Stimulated activated naive CD4-positive, alpha-beta T cell (primary cell): ENCODE measurements around the gene ST6GALNAC6.

Experiments used
- DNase-seq, 6 experiments: peaks; one replicate each; lab custom pipeline; 2025; lab: John Stamatoyannopoulos, UW

ST6GALNAC6 gene, protein sequence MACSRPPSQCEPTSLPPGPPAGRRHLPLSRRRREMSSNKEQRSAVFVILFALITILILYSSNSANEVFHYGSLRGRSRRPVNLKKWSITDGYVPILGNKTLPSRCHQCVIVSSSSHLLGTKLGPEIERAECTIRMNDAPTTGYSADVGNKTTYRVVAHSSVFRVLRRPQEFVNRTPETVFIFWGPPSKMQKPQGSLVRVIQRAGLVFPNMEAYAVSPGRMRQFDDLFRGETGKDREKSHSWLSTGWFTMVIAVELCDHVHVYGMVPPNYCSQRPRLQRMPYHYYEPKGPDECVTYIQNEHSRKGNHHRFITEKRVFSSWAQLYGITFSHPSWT

GRCh38 chr9:127899128-127899943 lies at the start of gene ST6GALNAC6:
Gene ST6GALNAC6 (minus strand): TSS chr9:127899603. CDS start chr9:127897981, 1,622 bp downstream.
- peak in 4 of 6 experiments; percentile 27 to 63 (median 56) for DNase-seq

- no peak for DNase-seq
These were observed 48.7 kb upstream of the ST6GALNAC6 start for GRCh38 chr9:127947841-127948710.

GRCh38 chr9:127946728-127947127 lies 47.3 kb upstream of the ST6GALNAC6 start:
- DNase-seq = no peak

- no peak for DNase-seq
These were observed 46.5 kb upstream of the ST6GALNAC6 start for GRCh38 chr9:127945942-127946341.

GRCh38 chr9:127945338-127945737 lies 45.9 kb upstream of the ST6GALNAC6 start:
- no peak for DNase-seq

- no peak for DNase-seq
These were observed 45.3 kb upstream of the ST6GALNAC6 start for GRCh38 chr9:127944586-127945218.

DNA sequence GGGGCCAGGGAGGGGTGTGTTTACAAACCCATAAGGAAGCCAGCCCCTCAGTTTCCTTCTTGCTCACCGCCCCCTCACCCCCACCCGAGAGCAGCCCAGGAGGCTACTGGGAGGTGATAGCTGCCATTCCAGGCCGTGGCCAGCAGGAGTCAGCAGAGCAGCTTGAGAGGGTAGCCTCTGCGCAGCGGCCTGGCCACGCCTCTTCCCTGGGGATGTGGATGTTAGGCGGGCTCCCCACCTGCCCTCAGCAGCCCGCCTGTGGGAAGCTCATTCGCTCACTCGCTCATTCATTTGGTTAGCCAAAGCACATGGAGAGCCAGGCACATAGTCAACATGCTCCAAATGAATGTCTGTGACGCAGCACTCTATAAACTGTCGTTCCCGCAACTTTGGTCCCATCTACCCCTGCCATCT lies 44.3 kb upstream of the ST6GALNAC6 start:
- peak; percentile 54 to 78 (median 67) for DNase-seq

- no peak for DNase-seq
These were observed 43.7 kb upstream of the ST6GALNAC6 start for GRCh38 chr9:127943011-127943662.

DNA sequence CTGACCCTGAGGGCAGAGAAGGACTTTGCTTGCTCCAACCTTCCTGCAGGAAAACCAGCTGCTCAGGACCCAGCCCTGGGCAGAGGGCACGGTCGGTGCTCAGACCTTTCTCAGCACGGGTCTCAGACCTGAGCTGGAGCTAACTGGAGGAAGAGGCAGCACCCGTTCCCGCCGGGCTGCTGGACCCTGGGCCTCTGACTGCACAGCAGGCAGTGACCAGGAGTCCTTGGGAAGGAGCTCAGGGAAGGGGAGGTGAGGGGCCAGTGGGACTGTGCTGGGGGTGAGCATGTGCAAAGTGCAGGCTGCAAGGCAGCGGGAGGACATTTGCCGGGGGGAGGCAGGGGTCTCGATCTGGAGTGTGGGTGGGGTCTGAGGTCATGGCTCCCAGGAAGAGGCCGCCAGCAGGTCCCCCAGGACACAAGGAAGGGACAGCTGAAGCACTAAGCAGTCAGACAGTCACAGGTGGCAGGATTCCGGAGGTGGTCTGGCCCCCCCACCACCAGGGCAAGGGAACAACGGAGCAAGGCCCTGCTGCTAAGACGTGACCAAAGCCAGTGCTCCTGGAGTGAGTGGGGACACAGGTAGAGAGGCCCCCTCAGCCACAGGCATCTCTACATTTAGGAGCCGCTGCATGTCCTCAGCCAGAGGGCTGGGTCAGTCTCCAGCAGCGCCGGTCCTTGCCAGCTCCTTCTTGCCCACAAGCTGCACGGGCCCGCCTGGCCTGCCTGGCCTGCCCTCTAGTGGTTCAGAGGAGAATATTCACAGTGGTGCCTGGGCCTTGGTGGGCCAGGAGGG lies 43.0 kb upstream of the ST6GALNAC6 start:
- DNase-seq = peak in 4 of 6 experiments; percentile 41 to 59 (median 45)

- DNase-seq = no peak
These were observed 42.5 kb upstream of the ST6GALNAC6 start for GRCh38 chr9:127941961-127942215.

GRCh38 chr9:127941062-127941960 lies 41.9 kb upstream of the ST6GALNAC6 start:
- DNase-seq = no peak

DNA sequence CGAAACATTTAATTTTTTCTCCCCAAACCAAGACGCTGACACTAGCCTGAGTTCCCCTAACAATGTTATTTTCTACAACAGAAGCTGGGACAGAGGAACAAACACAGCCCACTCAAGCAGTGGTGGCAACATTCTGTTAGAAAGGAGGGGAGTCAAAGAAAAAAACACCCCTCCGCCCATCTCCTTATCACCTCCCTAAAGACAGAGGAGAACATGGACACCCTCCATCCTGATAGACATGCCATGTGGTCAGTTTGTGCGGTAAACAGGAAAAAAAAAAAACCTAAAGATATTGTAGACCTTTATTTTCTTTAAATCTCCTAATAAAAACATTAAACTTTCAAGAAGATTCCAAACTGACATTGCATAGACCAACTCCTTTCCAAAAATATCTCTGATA lies 41.2 kb upstream of the ST6GALNAC6 start:
- no peak for DNase-seq

DNA sequence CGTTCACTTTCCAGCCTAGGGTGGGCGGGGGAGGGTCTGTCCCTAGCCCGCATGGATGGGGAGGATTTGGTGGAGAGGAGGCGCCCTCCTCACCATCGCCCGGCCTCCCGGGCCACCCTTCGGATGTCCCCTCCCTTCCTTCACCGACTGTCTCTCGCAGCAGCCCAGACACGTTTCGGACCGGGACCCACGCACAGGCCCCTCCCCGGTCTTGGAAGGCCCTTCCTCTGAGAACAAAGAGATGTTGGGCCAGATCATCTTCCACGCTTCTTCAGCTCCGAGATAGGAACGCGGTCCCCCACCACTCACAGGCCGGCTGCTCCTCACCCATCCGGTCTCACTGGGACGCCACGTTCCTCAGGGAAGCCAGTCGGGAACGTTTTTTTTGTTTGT lies 38.9 kb upstream of the ST6GALNAC6 start:
- peak in 1 of 6 experiments; percentile 58 for DNase-seq

- peak; percentile 73 to 90 (median 80) for DNase-seq
These were observed 38.2 kb upstream of the ST6GALNAC6 start, which contains the start of gene DPM2 for GRCh38 chr9:127937388-127938297. Gene DPM2 (minus strand): TSS chr9:127937854. CDS start chr9:127937820, 34 bp downstream.

DNA sequence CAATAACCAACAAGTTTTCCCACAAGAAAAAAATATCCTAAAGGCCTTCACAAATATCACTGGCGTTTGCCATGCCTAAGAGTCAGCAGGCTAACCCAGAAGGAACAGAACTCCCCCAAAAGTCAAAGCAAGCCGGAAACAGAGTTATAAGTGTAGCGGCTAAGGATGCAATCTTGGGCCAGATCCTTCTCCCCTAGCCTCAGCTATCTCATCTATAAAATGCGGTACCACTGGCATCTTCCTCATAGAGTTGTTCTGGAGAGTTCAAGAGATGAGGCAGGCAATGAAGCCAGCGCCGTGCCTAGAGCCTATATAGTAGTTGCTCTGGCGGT lies 37.6 kb upstream of the ST6GALNAC6 start:
- DNase-seq = no peak

DNA sequence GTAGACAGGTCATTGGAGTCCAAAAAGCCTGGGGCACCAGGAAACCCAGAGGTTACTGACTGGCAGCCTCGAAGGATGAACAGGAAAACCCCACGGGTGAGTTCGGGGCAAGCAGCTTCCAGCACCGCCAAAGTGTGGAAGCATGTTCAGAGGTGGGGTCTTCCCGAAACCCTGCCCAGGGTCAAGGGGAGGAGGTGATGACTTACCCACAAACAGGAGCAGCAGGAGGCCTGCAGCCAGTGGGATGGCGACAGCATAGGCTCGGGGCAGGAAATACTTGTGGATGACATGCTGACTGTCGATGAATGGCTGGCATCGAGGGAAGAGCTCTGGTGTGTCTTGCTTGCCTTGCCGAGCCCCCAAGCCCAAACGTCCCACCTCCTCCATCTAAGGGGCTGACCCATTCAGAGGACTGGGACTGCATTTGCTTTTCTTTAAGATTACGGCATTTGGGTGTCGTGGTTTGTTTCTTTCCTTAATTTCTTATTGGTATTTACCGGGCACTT lies 37.0 kb upstream of the ST6GALNAC6 start:
- DNase-seq = no peak

- no peak for DNase-seq
These were observed 36.4 kb upstream of the ST6GALNAC6 start for GRCh38 chr9:127935765-127936221.

DNA sequence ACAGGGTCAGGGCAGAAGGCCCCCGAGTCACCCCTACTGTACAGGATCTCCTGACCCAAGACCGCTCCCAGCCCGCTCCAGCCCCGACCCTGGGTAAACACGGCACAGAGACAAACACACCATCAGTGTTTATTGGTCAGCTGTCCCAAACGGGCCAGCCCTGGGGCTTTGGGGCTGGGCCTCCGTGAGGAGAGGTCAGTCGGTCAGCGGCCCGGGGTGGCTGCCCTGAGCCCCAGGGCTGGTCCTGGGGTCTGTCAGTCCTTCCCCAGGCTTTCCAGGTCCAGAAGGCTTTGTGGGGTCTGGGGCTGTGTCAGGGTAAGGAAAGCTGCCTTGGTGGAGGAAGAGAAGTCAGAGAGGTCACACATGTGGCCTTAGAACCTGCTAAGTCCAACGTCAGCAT lies 35.6 kb upstream of the ST6GALNAC6 start:
- no peak for DNase-seq
